GM19455 (cell line): ENCODE data around the gene CABLES2.

Experiments used
- ATAC-seq: cut with Tn5 transposase; IDR thresholded peaks from one replicate; pipeline ENCODE4 v1.9.1; 2021; ENCODE audit not compliant: unreplicated experiment

CABLES2 gene

GRCh38 chr20:62405108-62405980, 1.7 kb downstream of the CABLES2 start:
- ATAC-seq, result no peak

GRCh38 chr20:62404761-62405107, 2.4 kb downstream of the CABLES2 start:
- no peak for ATAC-seq

DNA sequence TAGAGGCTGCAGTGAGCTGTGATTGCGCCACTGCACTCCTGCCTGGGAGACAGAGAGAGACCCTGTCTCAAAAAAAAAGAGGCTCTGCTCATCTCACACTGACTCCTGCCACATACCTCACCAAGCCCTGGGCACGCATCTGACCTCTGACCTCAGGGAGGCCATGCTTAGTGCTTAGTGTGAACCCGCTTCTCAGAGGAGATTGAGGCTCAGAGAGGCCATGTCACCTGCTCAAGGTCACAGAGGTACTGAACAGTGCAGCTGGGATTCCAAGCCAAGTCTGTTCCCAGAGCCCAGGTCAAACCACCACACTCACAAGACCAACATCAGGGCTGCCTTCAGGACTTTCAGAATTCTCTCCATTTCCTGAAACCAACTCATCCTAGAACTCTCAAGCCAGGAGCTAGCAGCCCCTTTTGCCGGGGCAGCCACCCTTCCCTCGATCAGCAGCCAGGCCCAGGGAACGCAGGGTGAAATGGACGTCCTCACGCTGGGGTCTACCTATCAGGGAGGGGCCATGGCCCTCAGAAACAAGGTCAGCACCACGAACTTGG, 2.9 kb downstream of the CABLES2 start:
- no peak for ATAC-seq

GRCh38 chr20:62403331-62403730, 3.8 kb downstream of the CABLES2 start:
- no peak for ATAC-seq

- no peak for ATAC-seq
Measured at GRCh38 chr20:62402456-62403150, 4.5 kb downstream of the CABLES2 start.

DNA sequence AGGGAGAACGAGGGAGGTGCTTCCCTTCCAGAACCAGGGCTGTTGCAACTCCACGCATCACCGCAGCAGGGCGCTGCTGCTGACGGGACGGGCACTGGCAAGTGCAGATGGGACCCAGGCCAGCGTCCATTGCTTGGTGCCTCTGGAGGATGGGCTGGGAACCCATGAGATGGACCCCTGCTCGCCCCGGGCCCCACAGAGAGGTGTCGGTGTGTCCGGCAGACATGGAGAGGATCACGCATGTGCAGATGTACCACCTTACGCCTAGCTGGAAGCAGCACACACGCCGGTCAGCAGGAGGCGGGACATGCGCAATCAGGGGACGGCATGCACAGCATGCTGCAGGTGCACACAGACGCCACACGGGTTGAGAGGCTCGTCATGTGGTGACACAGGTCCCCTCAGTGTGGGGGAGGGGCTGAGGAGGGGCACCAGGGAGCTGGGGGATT, 5.7 kb downstream of the CABLES2 start:
- no peak for ATAC-seq

DNA sequence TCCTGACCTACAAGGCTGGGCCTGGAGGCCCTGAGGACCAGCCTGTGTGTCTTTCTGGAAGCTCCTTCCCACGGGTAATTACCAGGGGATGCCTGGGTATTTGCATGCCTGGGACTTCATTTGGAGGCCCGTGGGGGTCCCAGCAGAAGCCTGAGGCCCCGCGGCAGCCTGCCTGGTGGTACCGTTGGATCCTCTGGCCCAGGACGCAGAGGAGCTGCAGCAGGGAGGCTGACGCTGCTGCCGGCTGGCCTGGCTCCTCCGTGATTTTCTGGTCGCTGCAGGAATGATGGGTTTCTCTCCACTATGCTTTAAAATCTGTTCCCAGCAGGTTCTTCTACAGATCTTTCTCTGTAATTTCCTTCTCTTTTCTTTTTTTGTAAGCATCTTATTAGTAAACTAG, 6.5 kb downstream of the CABLES2 start:
- ATAC-seq, result no peak

DNA sequence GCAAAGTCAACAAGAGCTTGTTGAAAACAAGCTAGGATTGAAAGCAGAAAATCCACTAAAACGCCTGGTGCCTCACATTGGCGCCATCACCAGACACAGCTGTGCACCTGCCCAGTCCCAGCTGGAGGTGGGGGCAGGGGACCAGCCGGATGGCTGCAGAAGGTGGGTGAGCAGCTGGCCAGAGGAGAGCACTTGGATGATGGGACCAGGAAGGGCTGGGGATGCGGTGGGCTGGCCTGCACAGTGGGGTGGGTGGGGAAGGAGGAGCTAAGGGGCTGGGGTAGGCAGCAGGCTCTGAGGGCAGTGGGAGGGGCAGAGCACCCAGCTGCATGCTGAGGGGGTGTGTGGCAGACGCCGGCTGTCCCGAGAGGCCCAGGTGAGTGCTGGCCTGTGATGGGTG, 7.1 kb downstream of the CABLES2 start:
- ATAC-seq, result no peak

DNA sequence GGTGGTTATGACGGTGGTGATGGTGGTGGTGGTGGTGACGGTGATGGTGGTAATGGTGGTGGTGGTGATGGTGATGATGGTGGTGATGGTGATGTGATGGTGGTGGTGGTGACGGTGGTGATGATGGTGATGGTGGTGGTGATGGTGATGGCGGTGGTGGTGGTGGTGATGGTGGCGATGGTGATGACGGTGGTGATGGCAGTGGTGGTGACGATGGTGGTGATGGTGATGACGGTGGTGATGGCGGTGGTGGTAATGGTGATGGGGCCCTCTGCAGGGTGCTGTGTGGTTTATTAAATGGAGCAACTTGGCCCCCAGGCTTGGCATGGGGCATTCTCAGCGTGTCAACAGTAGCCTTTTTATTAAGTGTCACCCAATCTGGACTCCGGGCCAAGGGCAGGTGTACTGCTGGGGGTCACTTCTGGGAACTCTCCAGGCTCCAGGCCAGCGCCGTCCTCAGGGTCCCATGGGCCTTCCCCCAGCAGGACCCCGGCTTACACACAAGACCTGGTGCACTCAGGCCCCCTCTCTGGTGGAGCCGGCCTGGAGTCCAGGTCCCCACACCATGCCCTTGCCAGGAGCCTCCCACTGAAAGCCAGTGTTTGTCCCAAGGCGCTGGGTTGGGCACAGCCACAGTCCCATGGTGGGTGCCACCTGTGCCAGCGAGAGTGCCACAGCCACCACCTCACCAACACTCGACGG, 8.8 kb downstream of the CABLES2 start:
- ATAC-seq, result no peak

GRCh38 chr20:62396367-62397239, 10.5 kb downstream of the CABLES2 start:
- ATAC-seq, result no peak

DNA sequence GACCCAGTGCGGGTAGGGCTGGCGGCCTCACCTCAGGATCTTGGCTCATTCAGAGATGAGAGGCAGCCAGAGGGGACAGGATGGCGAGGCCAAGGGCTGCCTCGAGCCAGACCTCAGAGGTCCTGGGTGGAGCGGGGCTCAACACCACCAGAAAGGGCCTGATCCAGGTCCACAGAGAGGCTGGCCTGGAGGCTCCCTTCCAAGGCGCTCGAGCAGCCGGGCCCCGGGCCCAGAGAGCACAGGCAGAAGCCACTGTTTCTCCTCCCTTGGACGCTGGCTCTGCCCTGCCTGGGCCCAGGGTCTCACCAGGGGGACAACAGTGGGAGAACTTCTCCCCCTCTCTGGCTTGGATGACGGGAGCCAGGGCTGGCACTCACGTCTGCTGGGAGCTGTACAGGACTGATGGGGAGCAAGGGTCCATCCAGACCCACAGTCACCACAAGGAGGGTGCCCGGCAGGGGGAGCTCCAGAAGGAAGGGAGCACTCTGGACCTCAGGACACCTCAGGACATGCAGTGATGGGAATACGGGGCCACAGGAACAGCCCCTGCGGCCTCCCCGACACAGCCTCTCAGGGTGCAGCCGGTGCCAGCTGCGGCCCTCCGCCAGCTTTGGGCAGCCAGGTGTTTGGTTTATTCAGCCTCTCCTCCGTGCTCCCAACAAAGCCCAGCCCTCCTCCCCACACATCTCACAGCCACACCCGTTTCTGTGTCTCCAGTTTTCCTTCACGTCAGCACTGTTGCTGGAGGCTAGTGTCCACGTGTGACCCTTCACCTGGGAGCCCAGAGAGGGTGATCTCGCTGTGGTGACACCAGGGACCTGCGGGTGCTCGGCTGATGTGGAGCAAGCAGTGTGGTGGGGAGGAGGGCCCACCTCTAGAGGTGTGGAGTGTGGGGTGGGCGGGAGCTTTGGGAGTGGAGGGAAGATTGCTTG, 11.5 kb downstream of the CABLES2 start:
- ATAC-seq, result no peak

- ATAC-seq, result no peak
Measured at GRCh38 chr20:62394248-62395245, 12.5 kb downstream of the CABLES2 start.

DNA sequence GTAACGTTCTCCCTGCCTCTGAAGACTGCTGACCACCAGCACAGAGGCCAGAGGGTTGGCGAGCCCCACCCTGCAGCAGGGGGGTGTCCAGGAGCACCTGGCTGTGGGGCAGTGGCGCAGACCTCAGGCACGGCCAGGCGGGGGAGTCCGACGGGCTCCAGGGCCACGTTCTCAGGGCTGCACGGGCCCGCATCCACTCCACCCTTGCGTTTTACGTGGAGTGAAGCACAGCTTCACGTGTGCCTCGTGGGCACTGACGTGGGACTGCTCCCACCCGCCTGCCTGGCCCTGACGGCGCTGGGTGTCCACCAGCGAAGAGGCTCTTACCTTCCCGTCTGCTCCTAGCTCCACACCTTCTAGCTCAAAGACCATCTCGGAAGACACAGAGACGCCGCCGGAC, 13.3 kb downstream of the CABLES2 start:
- no peak for ATAC-seq

GRCh38 chr20:62393335-62393665, 13.8 kb downstream of the CABLES2 start:
- no peak for ATAC-seq

DNA sequence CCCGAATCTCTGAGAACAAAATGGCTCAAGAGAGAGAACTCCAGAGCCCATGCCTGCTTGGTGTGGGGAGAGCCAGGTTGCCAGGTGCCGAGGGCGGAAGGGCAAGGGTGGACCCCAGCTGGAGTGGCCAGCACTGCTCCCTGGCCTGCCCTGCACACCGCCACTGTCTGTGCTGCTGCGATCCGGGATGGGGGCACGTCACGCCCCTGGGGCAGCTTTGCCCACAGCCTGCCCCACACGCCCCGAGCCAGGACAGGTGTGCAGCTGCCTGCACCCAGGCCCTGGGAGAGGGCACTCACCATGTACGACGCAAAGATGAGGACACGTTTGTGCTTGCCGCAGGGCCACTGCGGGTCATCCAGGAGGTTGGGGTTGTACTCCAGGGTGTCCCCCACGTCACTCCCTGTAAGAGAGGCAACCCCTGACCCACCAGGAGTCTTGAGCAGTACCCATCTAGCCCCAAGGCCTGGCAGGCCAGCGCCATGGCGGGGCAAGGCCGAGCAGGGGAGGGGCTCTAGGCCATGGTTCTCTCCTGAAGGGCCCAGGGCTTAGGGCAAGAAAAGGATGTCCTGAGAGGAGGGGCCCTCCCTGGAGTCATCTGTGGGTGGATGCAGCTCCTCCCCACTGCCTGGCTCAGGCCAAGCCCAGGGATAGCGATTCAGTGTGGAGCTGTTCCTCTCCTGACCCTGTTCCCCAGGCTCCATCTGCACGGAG, 14.3 kb downstream of the CABLES2 start:
- no peak for ATAC-seq

- no peak for ATAC-seq
Measured at GRCh38 chr20:62392077-62392418, 15.0 kb downstream of the CABLES2 start.

DNA sequence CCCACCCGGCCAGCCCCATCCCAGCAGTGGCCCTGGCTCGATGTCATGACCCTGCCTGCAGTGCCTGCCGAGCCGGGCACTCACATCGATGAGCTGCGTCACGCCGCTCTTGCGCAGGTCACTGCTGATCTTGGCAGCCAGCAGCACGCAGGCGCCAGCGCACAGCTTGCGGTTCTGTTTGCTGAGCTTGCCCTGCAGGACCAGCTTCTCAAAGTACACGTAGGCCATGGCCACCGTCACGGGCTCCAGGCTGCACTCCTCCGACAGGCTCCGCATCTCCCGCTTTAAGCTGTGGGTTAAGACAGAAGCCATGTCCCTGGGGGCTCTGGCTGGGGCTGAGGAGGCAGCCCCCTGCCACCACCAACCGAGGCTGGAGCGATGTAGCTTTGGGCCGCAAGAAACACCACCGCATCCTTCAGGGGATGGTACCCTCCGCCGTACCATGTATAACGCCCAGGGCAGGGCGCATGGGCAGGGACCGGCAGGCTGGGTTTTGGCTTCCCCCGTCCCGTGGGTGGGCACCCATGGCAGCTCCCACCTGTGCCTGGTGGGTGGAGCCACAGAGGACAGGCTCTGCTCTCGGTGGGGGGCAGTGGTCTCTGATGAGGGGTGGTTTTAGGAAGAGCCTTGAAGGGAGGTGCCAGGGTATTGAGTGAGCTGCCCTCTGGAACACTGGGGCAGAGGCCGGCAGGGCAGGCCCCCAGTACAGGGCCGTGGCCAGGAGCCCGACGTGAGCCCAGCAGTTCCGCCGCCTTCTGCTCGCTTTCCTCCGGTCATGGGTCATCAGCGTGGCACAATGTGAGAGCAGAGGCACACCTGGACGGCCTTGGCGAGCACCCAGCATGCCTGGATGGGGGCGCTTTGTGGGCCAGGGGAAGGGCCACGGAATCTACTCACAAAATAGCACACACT, 15.7 kb downstream of the CABLES2 start:
- ATAC-seq, result no peak
